Neural cell (in vitro differentiated cells): ENCODE measurements around the gene SLCO2B1.

Experiments
- CTCF ChIP-seq: fragments of 450-650 bp; IDR thresholded peaks from 2 replicates; pipeline ENCODE4 v1.5.1; 2014; ENCODE audit warnings: antibody characterized with exemption, mild to moderate bottlenecking, moderate library complexity; ENCODE audit not compliant: poor library complexity, severe bottlenecking
- EZH2 ChIP-seq: fragments of 200-600, 300-800 bp; shearing (Covaris generic), sonication (generic); IDR thresholded peaks from 2 replicates; pipeline ENCODE4 v1.6.1; 2014; ENCODE audit warnings: antibody characterized with exemption, low read length, borderline replicate concordance, mild to moderate bottlenecking; ENCODE audit not compliant: insufficient read depth, poor library complexity, severe bottlenecking
- POLR2AphosphoS5 ChIP-seq: IDR thresholded peaks from 2 replicates; pipeline ENCODE4 v1.6.1; 2012

- no peak for TF ChIP-seq CTCF
- TF ChIP-seq EZH2 = no peak
- TF ChIP-seq POLR2AphosphoS5 = no peak
Observed at GRCh38 chr11:75237050-75237449, 86.1 kb downstream of the SLCO2B1 start.
